Measurements from ENCODE around the gene ENPP7.

ENPP7 gene

DNA sequence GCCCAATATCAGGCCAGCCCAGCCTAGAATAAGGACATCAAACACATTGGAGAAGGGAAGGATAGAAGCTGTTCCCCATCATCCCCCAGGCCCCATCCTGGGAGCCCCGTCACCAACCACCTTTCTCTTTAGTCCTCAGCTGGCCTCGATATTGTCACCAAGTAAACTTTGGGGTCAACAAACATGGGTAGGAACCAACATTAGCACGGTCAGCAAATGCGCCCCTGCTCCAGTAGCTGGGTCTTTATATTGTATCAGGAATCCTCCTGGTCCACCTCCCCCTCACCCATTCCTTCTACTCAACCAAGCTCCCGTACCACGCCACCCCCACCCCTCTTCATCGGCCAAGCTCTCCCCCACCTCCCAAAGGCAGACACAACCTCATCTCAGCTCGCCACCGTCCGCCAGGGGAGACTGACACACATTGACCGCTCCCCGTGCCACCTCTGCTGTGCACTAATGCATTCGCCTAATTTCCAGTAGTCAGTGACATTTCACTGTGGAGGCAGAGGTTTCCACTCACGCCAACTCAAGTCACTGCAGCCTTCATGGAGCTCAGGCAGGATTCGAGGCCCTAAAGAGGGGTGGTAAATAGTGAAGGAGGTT is 26.5 kb downstream of the ENPP7 start:
- Histone ChIP-seq H3K27me3 (peaks cover 0 to 73% of the 10 kb centered on the region in 2 donors), H3K4me1 (no peaks in the 10 kb centered on the region), H3K36me3 (no peaks in the 10 kb centered on the region), H3K27ac (no peak overlapping the region), H3K4me3 (no peak overlapping the region), H3K9me3 (no peaks in the 10 kb centered on the region)
- intact Hi-C loops (cut with DNase I; ENCODE audit: low total_unique reads) = no loop called here
- TF ChIP-seq, protein P1, sequence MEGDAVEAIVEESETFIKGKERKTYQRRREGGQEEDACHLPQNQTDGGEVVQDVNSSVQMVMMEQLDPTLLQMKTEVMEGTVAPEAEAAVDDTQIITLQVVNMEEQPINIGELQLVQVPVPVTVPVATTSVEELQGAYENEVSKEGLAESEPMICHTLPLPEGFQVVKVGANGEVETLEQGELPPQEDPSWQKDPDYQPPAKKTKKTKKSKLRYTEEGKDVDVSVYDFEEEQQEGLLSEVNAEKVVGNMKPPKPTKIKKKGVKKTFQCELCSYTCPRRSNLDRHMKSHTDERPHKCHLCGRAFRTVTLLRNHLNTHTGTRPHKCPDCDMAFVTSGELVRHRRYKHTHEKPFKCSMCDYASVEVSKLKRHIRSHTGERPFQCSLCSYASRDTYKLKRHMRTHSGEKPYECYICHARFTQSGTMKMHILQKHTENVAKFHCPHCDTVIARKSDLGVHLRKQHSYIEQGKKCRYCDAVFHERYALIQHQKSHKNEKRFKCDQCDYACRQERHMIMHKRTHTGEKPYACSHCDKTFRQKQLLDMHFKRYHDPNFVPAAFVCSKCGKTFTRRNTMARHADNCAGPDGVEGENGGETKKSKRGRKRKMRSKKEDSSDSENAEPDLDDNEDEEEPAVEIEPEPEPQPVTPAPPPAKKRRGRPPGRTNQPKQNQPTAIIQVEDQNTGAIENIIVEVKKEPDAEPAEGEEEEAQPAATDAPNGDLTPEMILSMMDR (IDR thresholded peaks at IDR 0.05) = no peak
- no peak for DNase-seq

DNA sequence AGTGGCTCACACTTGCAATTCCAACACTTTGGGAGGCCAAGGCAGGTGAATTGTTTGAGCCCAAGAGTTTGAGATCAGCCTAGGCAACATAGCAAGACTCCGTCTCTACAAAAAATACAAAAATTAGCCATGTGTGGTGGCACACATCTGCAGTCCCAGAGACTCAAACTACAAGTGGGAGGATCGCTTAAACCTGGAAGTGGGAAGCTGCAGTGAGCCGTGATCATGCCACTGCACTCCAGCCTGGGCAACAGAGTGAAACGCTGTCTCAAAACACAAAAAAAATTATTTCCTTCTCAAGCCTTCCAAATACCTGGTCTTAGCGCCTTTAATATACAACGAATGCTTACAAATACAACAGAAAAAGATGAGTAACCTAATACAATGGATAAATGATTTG is 27.5 kb downstream of the ENPP7 start:
- no peaks in the 10 kb centered on the region for H3K4me1 ChIP-seq
- H3K9me3 ChIP-seq = no peaks in the 10 kb centered on the region
- peaks cover 0 to 72% of the 10 kb centered on the region in 2 donors for H3K27me3 ChIP-seq
- TF ChIP-seq, protein P1 (IDR thresholded peaks at IDR 0.05) = no peak
- H3K4me3 ChIP-seq = no peak overlapping the region
- intact Hi-C loops (cut with DNase I; ENCODE audit: low total_unique reads) = no loop called here
- no peak overlapping the region for H3K27ac ChIP-seq
- no peaks in the 10 kb centered on the region for H3K36me3 ChIP-seq
- no peak for DNase-seq

DNA sequence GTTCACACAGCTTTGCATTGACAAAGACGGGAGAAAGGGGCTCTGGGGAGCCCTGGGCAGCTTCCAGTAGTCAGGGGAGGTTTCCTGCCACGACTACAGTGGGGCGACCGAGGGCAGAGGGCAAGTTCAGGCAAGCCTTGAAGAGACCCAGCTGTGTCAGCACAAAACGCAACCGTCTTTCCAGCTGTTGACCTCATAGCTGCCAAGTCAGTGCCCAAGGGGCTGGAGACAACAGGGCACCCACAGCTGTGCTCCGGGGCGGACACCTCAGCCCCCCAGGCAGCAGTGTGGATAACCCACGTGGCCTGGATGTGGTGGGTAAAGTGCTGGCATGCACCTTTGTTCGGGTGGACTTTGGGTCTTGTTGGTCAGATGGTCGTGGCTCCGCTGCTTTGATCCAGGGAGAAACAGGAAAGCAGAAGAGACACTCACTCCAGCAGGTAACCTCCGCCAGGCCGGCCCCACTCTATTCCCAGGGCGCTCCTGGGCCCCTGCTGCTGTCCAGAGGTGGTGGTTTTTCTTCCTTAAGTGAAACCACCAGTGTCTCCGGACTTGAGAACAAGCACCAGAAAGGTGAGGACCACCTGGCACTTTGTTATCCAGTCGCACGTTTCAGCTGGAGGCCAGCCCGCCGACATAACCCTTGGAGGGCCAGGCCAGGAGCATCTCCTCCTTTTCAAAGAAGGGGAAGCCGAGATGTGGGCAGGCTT is 29.6 kb downstream of the ENPP7 start:
- Histone ChIP-seq H3K4me1 (no peaks in the 10 kb centered on the region), H3K4me3 (no peak overlapping the region), H3K27ac (no peak overlapping the region), H3K9me3 (no peaks in the 10 kb centered on the region), H3K27me3 (peaks cover 0 to 65% of the 10 kb centered on the region in 2 donors), H3K36me3 (no peaks in the 10 kb centered on the region)
- intact Hi-C loops (cut with DNase I; ENCODE audit: low total_unique reads) = no loop called here
- no peak for DNase-seq
- TF ChIP-seq, protein P1 (IDR thresholded peaks at IDR 0.05) = no peak

DNA sequence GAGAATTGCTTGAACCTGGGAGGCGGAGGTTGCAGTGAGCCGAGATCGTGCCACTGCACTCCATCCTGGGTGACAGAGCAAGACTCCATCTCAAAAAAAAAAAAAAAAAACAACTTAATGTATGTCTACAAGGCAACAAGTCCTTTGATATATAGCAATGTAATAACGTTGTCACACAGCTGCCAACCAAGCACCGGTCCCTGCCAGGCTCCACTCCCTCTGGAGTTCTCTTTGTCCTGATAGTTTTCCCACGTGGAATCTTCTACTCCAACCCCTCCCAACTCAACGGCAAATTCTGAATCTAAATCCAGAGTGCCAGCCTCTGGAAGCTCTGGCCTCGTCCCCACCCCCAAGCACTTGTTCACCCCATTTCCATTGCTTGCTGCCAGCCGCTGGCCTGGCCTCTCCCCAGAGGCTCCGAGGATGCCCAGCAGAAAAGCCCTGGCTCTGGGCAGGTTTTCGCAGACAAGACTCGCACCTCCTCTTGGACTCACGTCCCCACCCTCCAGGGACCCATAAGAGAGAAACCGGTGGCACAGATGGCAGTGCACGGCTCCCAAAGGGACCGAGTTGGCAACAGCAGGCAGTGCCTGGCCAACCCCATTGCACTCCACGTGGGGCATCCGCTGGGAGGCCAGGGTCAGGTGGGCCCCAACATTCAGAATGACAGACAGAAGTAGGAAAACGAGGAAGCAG is 31.3 kb downstream of the ENPP7 start:
- Histone ChIP-seq H3K27ac (no peak overlapping the region), H3K4me3 (no peak overlapping the region), H3K27me3 (peaks cover 0 to 62% of the 10 kb centered on the region in 2 donors), H3K9me3 (no peaks in the 10 kb centered on the region), H3K4me1 (no peaks in the 10 kb centered on the region), H3K36me3 (no peaks in the 10 kb centered on the region)
- intact Hi-C loops (cut with DNase I; ENCODE audit: low total_unique reads) = no loop called here
- DNase-seq = no peak
- TF ChIP-seq, protein P1 (IDR thresholded peaks at IDR 0.05) = no peak

DNA sequence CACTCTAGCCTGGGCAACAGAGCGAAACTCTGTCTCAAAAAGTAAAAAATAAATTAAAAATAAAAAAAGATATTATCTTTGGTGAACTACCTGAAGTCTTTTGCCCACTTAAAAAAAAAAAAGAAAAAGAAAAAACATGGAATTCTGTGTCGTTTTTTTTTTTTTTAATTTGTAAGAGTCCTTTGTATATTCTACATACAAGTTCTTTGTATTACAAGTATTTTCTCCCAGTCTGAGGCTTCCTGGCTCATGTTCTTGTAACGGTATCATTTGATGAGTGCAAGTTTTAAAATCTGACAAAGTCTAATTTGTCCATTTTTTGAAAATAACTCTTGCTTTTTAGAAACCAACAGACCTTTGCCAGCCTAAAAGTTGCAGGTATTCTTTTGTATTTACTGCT is 35.0 kb downstream of the ENPP7 start:
- Histone ChIP-seq H3K27me3 (peaks cover 0 to 54% of the 10 kb centered on the region in 2 donors), H3K4me1 (no peaks in the 10 kb centered on the region), H3K4me3 (no peak overlapping the region), H3K27ac (no peak overlapping the region), H3K36me3 (no peaks in the 10 kb centered on the region), H3K9me3 (no peaks in the 10 kb centered on the region)
- TF ChIP-seq, protein P1 (IDR thresholded peaks at IDR 0.05) = no peak
- intact Hi-C loops (cut with DNase I; ENCODE audit: low total_unique reads) = no loop called here
- DNase-seq = no peak
